ENCODE measurements around the gene PRKCQ.

DNA sequence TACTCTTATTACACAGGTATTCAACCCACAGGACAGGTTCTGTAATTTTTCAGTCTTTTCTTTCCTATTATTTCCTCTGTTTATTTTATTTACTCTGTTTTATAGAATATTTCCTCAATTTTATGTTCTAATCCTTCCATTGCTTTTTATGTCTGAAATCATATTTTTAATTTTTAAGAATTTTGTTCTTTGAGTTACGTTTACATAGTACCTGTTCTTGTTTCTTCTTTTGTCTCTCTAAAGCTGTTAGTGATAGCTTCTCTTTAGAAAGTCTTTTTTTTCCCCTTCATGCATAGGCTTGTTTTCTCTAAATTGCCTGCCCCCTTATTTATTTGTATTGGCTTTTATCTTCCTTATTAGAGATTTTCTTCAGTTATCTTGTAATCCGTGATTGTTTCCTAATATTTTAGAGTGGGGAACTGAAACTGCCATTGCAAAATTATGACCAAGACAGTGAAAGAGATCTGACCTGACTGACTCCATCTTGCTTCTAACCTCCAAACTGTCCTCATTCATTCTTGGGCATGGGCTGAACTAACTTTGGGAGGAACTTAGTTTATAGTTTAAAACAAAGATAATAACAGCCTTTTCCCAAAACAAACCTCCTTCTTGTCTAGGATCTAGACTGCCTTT, 189.7 kb downstream of the PRKCQ start:
- TF ChIP-seq SUZ12 (IDR thresholded peaks at IDR 0.05): no peak
- TF ChIP-seq SP1 (IDR thresholded peaks at IDR 0.05): no peak

Data from HEK293T (cell line).